ENCODE data around the gene OR9Q1. TPM values are rescaled to one million over a fixed set of nuclear protein-coding genes. Genes with fewer than 3 reads are reported as not detected.
"Not testable (repeated sequence)": the region's sequence is repeated elsewhere in the genome, so short reads cannot be mapped to it uniquely, and the experiment has no call there.

OR9Q1 gene
- total RNA-seq: not detected

- no peak for DNase-seq
Observed at GRCh38 chr11:58023435-58023931, at the start of gene OR9Q1. TSS of gene OR9Q1 (plus strand) at chr11:58023881. CDS start at chr11:58179445, 155,564 bp downstream.

GRCh38 chr11:57974132-57974531 lies 49.5 kb upstream of the OR9Q1 start:
- no peak for DNase-seq

GRCh38 chr11:57974848-57975601 lies 48.7 kb upstream of the OR9Q1 start:
- DNase-seq: peak; percentile 16

GRCh38 chr11:57977709-57978108 lies 46.0 kb upstream of the OR9Q1 start:
- no peak for DNase-seq

- no peak for DNase-seq
Observed at GRCh38 chr11:57978686-57979531, 44.8 kb upstream of the OR9Q1 start.

GRCh38 chr11:57979532-57980079 lies 44.1 kb upstream of the OR9Q1 start:
- DNase-seq: no peak

- DNase-seq: no peak
Observed at GRCh38 chr11:57980201-57980600, 43.5 kb upstream of the OR9Q1 start.

- DNase-seq: no peak
Observed at GRCh38 chr11:57981536-57981935, 42.1 kb upstream of the OR9Q1 start.

- DNase-seq: no peak
Observed at GRCh38 chr11:57982776-57983175, 40.9 kb upstream of the OR9Q1 start.

- no peak for DNase-seq
Observed at GRCh38 chr11:57983191-57983590, 40.5 kb upstream of the OR9Q1 start.

GRCh38 chr11:57999523-57999922 lies 24.2 kb upstream of the OR9Q1 start:
- DNase-seq: not testable (repeated sequence)

- DNase-seq: not testable (repeated sequence)
Observed at GRCh38 chr11:58000021-58000420, 23.7 kb upstream of the OR9Q1 start.

- no peak for DNase-seq
Observed at GRCh38 chr11:58000699-58001098, 23.0 kb upstream of the OR9Q1 start.

GRCh38 chr11:58003036-58003435 lies 20.6 kb upstream of the OR9Q1 start:
- no peak for DNase-seq

GRCh38 chr11:58003591-58003990 lies 20.1 kb upstream of the OR9Q1 start:
- no peak for DNase-seq

- DNase-seq: no peak
Observed at GRCh38 chr11:58004664-58005063, 19.0 kb upstream of the OR9Q1 start.

- no peak for DNase-seq
Observed at GRCh38 chr11:58006940-58007339, 16.7 kb upstream of the OR9Q1 start.

GRCh38 chr11:58011771-58012170 lies 11.9 kb upstream of the OR9Q1 start:
- DNase-seq: no peak

GRCh38 chr11:58024601-58025091 lies 965 bp downstream of the OR9Q1 start:
- DNase-seq: no peak

- no peak for DNase-seq
Observed at GRCh38 chr11:58027341-58027740, 3.7 kb downstream of the OR9Q1 start.

GRCh38 chr11:58028687-58029411 lies 5.2 kb downstream of the OR9Q1 start:
- no peak for DNase-seq

GRCh38 chr11:58030653-58031052 lies 7.0 kb downstream of the OR9Q1 start, which contains the start of gene OR6Q1:
TSS of gene OR6Q1 (plus strand) at chr11:58030953. CDS start at chr11:58030953, 0 bp downstream.
- DNase-seq: no peak
